ENCODE results near the gene BACH2.
A peak's percentile ranks its signal among the peaks of the same experiment; 100 is the strongest.
"Not testable (repeated sequence)": the region's sequence is repeated elsewhere in the genome, so short reads cannot be mapped to it uniquely, and the experiment has no call there.

The BACH2 gene

GRCh38 chr6:90151576-90152422 is 144.8 kb downstream of the BACH2 start:
- DNase-seq = peak; percentile 15

- DNase-seq = no peak
Measured at GRCh38 chr6:90149280-90149679, 147.4 kb downstream of the BACH2 start.

GRCh38 chr6:90148867-90149266 is 147.8 kb downstream of the BACH2 start:
- DNase-seq = no peak

- no peak for DNase-seq
Measured at GRCh38 chr6:90146921-90147649, 149.6 kb downstream of the BACH2 start.

- DNase-seq = no peak
Measured at GRCh38 chr6:90146024-90146423, 150.6 kb downstream of the BACH2 start.

GRCh38 chr6:90144928-90145555 is 151.6 kb downstream of the BACH2 start:
- DNase-seq = no peak

- no peak for DNase-seq
Measured at GRCh38 chr6:90144396-90144795, 152.2 kb downstream of the BACH2 start.

GRCh38 chr6:90140683-90141082 is 156.0 kb downstream of the BACH2 start:
- DNase-seq = no peak

GRCh38 chr6:90139272-90139817 is 157.3 kb downstream of the BACH2 start:
- DNase-seq = no peak

- DNase-seq = no peak
Measured at GRCh38 chr6:90136837-90137568, 159.6 kb downstream of the BACH2 start.

- DNase-seq = no peak
Measured at GRCh38 chr6:90136176-90136575, 160.5 kb downstream of the BACH2 start.

GRCh38 chr6:90135667-90136066 is 161.0 kb downstream of the BACH2 start:
- DNase-seq = no peak

- not testable (repeated sequence) for DNase-seq
Measured at GRCh38 chr6:90133664-90134063, 163.0 kb downstream of the BACH2 start.

GRCh38 chr6:90131614-90132423 is 164.8 kb downstream of the BACH2 start:
- no peak for DNase-seq

- DNase-seq = no peak
Measured at GRCh38 chr6:90131125-90131524, 165.5 kb downstream of the BACH2 start.

- not testable (repeated sequence) for DNase-seq
Measured at GRCh38 chr6:90128687-90129086, 168.0 kb downstream of the BACH2 start.

- DNase-seq = peak; percentile 23
Measured at GRCh38 chr6:90127595-90127994, 169.0 kb downstream of the BACH2 start.

- DNase-seq = no peak
Measured at GRCh38 chr6:90126839-90127238, 169.8 kb downstream of the BACH2 start.

- DNase-seq = no peak
Measured at GRCh38 chr6:90126181-90126580, 170.5 kb downstream of the BACH2 start.

GRCh38 chr6:90124874-90125510 is 171.7 kb downstream of the BACH2 start:
- no peak for DNase-seq

- no peak for DNase-seq
Measured at GRCh38 chr6:90123831-90124230, 172.8 kb downstream of the BACH2 start.
